WTC11 (cell line): ENCODE measurements around the gene C2orf49. TPM values are rescaled to one million over a fixed set of nuclear protein-coding genes. Genes with fewer than 3 reads are reported as not detected.

ENCODE experiments used
- ATAC-seq: fragments of 200-7000 bp; cut with Tn5 transposase; 2 replicates; pipeline ENCODE4 v1.10.0; 2021; ENCODE audit warnings: mild to moderate bottlenecking, moderate library complexity
- CTCF ChIA-PET: fragments of 300-600 bp; sonication (Branson Sonifier 250); formaldehyde crosslinking; loops from one replicate; lab custom pipeline; 2021; ENCODE audit warnings: antibody characterized with exemption; lab: Charles Lee
- POLR2A ChIA-PET: fragments of 350-600 bp; sonication (Branson Sonifier 250); formaldehyde crosslinking; loops from one replicate; lab custom pipeline; 2021; ENCODE audit warnings: antibody characterized with exemption; lab: Charles Lee
- DNase-seq: peaks from one replicate; pipeline ENCODE4 v3.0.0; 2021; ENCODE audit warnings: low spot score
- H3K27ac Mint-ChIP-seq: 2 replicates; pipeline ENCODE4 v1.8.0; 2021; ENCODE audit warnings: mixed read lengths
- H3K27me3 Mint-ChIP-seq: 2 replicates; pipeline ENCODE4 v1.8.0; 2021; ENCODE audit warnings: low read depth, mild to moderate bottlenecking, moderate library complexity, mixed read lengths
- H3K36me3 Mint-ChIP-seq: 2 replicates; pipeline ENCODE4 v1.8.0; 2021; ENCODE audit warnings: mixed read lengths
- H3K4me1 Mint-ChIP-seq: 2 replicates; pipeline ENCODE4 v1.8.0; 2022; ENCODE audit warnings: mixed read lengths
- H3K4me3 Mint-ChIP-seq: 2 replicates; pipeline ENCODE4 v1.8.0; 2021; ENCODE audit warnings: mild to moderate bottlenecking, moderate library complexity, mixed read lengths
- H3K9me3 Mint-ChIP-seq: 2 replicates; pipeline ENCODE4 v1.8.0; 2021; ENCODE audit warnings: mixed read lengths
- ATF6 ChIP-seq: sonication (generic); formaldehyde crosslinking; IDR thresholded peaks from 2 replicates; pipeline ENCODE4 v1.8.1; 2023; ENCODE audit warnings: mild to moderate bottlenecking, missing genetic modification reagents
- CDX4 ChIP-seq: fragments of 250-450 bp; sonication (Bioruptor Pico); IDR thresholded peaks from 2 replicates; pipeline ENCODE4 v1.9.0; 2021; ENCODE audit warnings: moderate library complexity, mild to moderate bottlenecking, inconsistent platforms, borderline replicate concordance
- E2F4 ChIP-seq: sonication (generic); formaldehyde crosslinking; IDR thresholded peaks from 2 replicates; pipeline ENCODE4 v1.8.1; 2022; ENCODE audit warnings: low read depth, mild to moderate bottlenecking, moderate library complexity, missing genetic modification reagents, borderline replicate concordance
- FOXJ3 ChIP-seq: sonication (generic); formaldehyde crosslinking; IDR thresholded peaks from 2 replicates; pipeline ENCODE4 v1.9.0; 2021; ENCODE audit warnings: missing genetic modification reagents, mild to moderate bottlenecking, borderline replicate concordance
- FOXP1 ChIP-seq: sonication (generic); formaldehyde crosslinking; IDR thresholded peaks from 2 replicates; pipeline ENCODE4 v1.8.0; 2022; ENCODE audit warnings: missing genetic modification reagents, mild to moderate bottlenecking, moderate library complexity, borderline replicate concordance
- GABPB1 ChIP-seq: sonication (generic); formaldehyde crosslinking; IDR thresholded peaks from 2 replicates; pipeline ENCODE4 v1.8.1; 2023; ENCODE audit warnings: mild to moderate bottlenecking, missing genetic modification reagents
- GRHL2 ChIP-seq: fragments of 250-450 bp; sonication (Bioruptor Pico); IDR thresholded peaks from 2 replicates; pipeline ENCODE4 v1.8.0; 2022; ENCODE audit warnings: mild to moderate bottlenecking, moderate library complexity; ENCODE audit not compliant: insufficient replicate concordance, severe bottlenecking
- GTF2I ChIP-seq: fragments of 250-450 bp; sonication (Bioruptor Pico); conservative IDR thresholded peaks from 2 replicates; pipeline ENCODE4 v1.4.0; 2021; ENCODE audit warnings: mild to moderate bottlenecking
- IRF1 ChIP-seq: sonication (generic); formaldehyde crosslinking; IDR thresholded peaks from 2 replicates; pipeline ENCODE4 v1.8.0; 2023; ENCODE audit warnings: missing genetic modification reagents
- KAT7 ChIP-seq: sonication (generic); formaldehyde crosslinking; IDR thresholded peaks from 2 replicates; pipeline ENCODE4 v1.8.1; 2023; ENCODE audit warnings: missing genetic modification reagents, mild to moderate bottlenecking, borderline replicate concordance
- MLX ChIP-seq: sonication (generic); formaldehyde crosslinking; IDR thresholded peaks from 2 replicates; pipeline ENCODE4 v1.8.1; 2023; ENCODE audit warnings: mild to moderate bottlenecking, missing genetic modification reagents, moderate library complexity
- NFE2L1 ChIP-seq: sonication (generic); formaldehyde crosslinking; IDR thresholded peaks from 2 replicates; pipeline ENCODE4 v1.8.1; 2023; ENCODE audit warnings: missing genetic modification reagents
- NR1H2 ChIP-seq: sonication (generic); formaldehyde crosslinking; IDR thresholded peaks from 2 replicates; pipeline ENCODE4 v1.9.0; 2021; ENCODE audit warnings: mild to moderate bottlenecking, moderate library complexity, missing genetic modification reagents
- NR2C2 ChIP-seq: sonication (generic); formaldehyde crosslinking; IDR thresholded peaks from 2 replicates; pipeline ENCODE4 v1.8.0; 2022; ENCODE audit warnings: mild to moderate bottlenecking, missing genetic modification reagents
- OVOL2 ChIP-seq: fragments of 250-450 bp; sonication (Bioruptor Pico); IDR thresholded peaks from 2 replicates; pipeline ENCODE4 v1.9.0; 2021; ENCODE audit warnings: mild to moderate bottlenecking, borderline replicate concordance
- PRDM15 ChIP-seq: sonication (generic); formaldehyde crosslinking; IDR thresholded peaks from 2 replicates; pipeline ENCODE4 v1.8.0; 2022; ENCODE audit warnings: missing genetic modification reagents
- RELA ChIP-seq: sonication (generic); formaldehyde crosslinking; IDR thresholded peaks from 2 replicates; pipeline ENCODE4 v1.8.1; 2022; ENCODE audit warnings: missing genetic modification reagents, mild to moderate bottlenecking, borderline replicate concordance
- SMAD3 ChIP-seq: sonication (generic); formaldehyde crosslinking; IDR thresholded peaks from 2 replicates; pipeline ENCODE4 v1.8.0; 2022; ENCODE audit warnings: missing genetic modification reagents, mild to moderate bottlenecking, borderline replicate concordance
- SP1 ChIP-seq: sonication (generic); formaldehyde crosslinking; conservative IDR thresholded peaks from 2 replicates; pipeline ENCODE4 v1.8.1; 2022; ENCODE audit warnings: missing genetic modification reagents
- ZNF138 ChIP-seq: sonication (generic); formaldehyde crosslinking; conservative IDR thresholded peaks from 2 replicates; pipeline ENCODE4 v1.8.1; 2022; ENCODE audit warnings: mild to moderate bottlenecking, moderate library complexity, missing genetic modification reagents
- ZNF416 ChIP-seq: fragments of 250-450 bp; sonication (Bioruptor Pico); IDR thresholded peaks from 2 replicates; pipeline ENCODE4 v1.9.0; 2021; ENCODE audit warnings: mild to moderate bottlenecking, inconsistent platforms
- ZNF425 ChIP-seq: fragments of 250-450 bp; sonication (Bioruptor Pico); conservative IDR thresholded peaks from 2 replicates; pipeline ENCODE4 v1.9.0; 2021; ENCODE audit warnings: mild to moderate bottlenecking
- total RNA-seq: library from RNA; stranded (reverse); gene quantifications from 3 replicates; pipeline ENCODE4 v1.2.3, GENCODE V29; 2021

C2orf49 gene
- total RNA-seq, 1 experiment from 2014 or later, result 15.9 TPM

GRCh38 chr2:105317937-105318336 is 19.4 kb upstream of the C2orf49 start (continued):
- TF ChIP-seq CDX4 (CRISPR knock-in tag), result no peak
- no peak for TF ChIP-seq ZNF416
- no peak for TF ChIP-seq OVOL2
- no peak for TF ChIP-seq ZNF425 (CRISPR knock-in tag)
- TF ChIP-seq FOXP1, result no peak
- no peak for TF ChIP-seq NR2C2
- no peak for TF ChIP-seq FOXJ3

GRCh38 chr2:105320651-105321215 is 16.6 kb upstream of the C2orf49 start:
- ChIA-PET POLR2A (no interaction called here), CTCF (no interaction called here)
- no peak for ATAC-seq
- H3K4me3 Mint-ChIP-seq, result no peak overlapping the region
- no peak for DNase-seq
- H3K27me3 Mint-ChIP-seq, result no peaks in the 10 kb centered on the region
- peaks cover 13% of the 10 kb centered on the region for H3K4me1 Mint-ChIP-seq
- no peaks in the 10 kb centered on the region for H3K36me3 Mint-ChIP-seq
- H3K9me3 Mint-ChIP-seq, result no peaks in the 10 kb centered on the region
- TF ChIP-seq PRDM15 (no peak), NFE2L1 (CRISPR knock-in tag) (no peak), MLX (CRISPR knock-in tag) (no peak), SP1 (CRISPR knock-in tag) (no peak), GABPB1 (CRISPR knock-in tag) (no peak), NR2C2 (no peak), IRF1 (CRISPR knock-in tag) (no peak), RELA (CRISPR knock-in tag) (no peak), ATF6 (no peak), ZNF138 (CRISPR knock-in tag) (no peak), KAT7 (CRISPR knock-in tag) (no peak), ZNF425 (CRISPR knock-in tag) (no peak), GTF2I (no peak), SMAD3 (no peak), GRHL2 (no peak), E2F4 (no peak), NR1H2 (CRISPR knock-in tag) (no peak)
- H3K27ac Mint-ChIP-seq, result no peak overlapping the region
